Measurements from ENCODE around the gene SLC36A2. TPM values are rescaled to one million over a fixed set of nuclear protein-coding genes. Genes with fewer than 3 reads are reported as not detected.

SLC36A2 gene
- total and polyA plus RNA-seq, 5 experiments from 2014 or later = not detected

- DNase-seq (no peak), ATAC-seq (no peak)
- Mint-ChIP-seq H3K36me3 (no peaks in the 10 kb centered on the region), H3K9me3 (no peaks in the 10 kb centered on the region), H3K4me1 (peaks cover 0 to 1% (median 0%) of the 10 kb centered on the region in 4 donors), H3K27ac (no peak overlapping the region), H3K4me3 (no peak overlapping the region), H3K27me3 (peaks cover 4 to 13% (median 8%) of the 10 kb centered on the region in 5 donors)
- POLR2A ChIA-PET = no interaction called here
These were observed 52.2 kb downstream of the SLC36A2 start for GRCh38 chr5:151295138-151295537.

GRCh38 chr5:151293624-151294023 lies 53.7 kb downstream of the SLC36A2 start:
- DNase-seq (no peak), ATAC-seq (no peak)
- Mint-ChIP-seq H3K4me1 (peaks cover 0 to 1% (median 0%) of the 10 kb centered on the region in 4 donors), H3K27ac (no peak overlapping the region), H3K27me3 (peaks cover 4 to 9% (median 6%) of the 10 kb centered on the region in 5 donors), H3K9me3 (no peaks in the 10 kb centered on the region), H3K4me3 (no peak overlapping the region), H3K36me3 (no peaks in the 10 kb centered on the region)
- POLR2A ChIA-PET = no interaction called here

GRCh38 chr5:151288180-151288579 lies 59.2 kb downstream of the SLC36A2 start:
- DNase-seq (no peak), ATAC-seq (no peak)

GRCh38 chr5:151286246-151286645 lies 61.1 kb downstream of the SLC36A2 start:
- Mint-ChIP-seq H3K27me3 (peaks cover 0 to 2% (median 0%) of the 10 kb centered on the region in 5 donors), H3K9me3 (no peaks in the 10 kb centered on the region), H3K36me3 (no peaks in the 10 kb centered on the region), H3K27ac (no peak overlapping the region), H3K4me3 (no peak overlapping the region), H3K4me1 (peaks cover 0 to 2% (median 0%) of the 10 kb centered on the region in 4 donors)
- ATAC-seq (no peak), DNase-seq (no peak)
- POLR2A ChIA-PET = no interaction called here

More at GRCh38 chr5:151288180-151288579, 59.2 kb downstream of the SLC36A2 start:
- no peak overlapping the region for H3K27ac Mint-ChIP-seq
- H3K9me3 Mint-ChIP-seq = no peaks in the 10 kb centered on the region
- POLR2A ChIA-PET = no interaction called here
- H3K4me3 Mint-ChIP-seq = no peak overlapping the region
- no peaks in the 10 kb centered on the region for H3K36me3 Mint-ChIP-seq
- peaks cover 0 to 2% (median 0%) of the 10 kb centered on the region in 4 donors for H3K4me1 Mint-ChIP-seq
- peaks cover 0 to under 1% (median 0%) of the 10 kb centered on the region in 5 donors for H3K27me3 Mint-ChIP-seq

DNA sequence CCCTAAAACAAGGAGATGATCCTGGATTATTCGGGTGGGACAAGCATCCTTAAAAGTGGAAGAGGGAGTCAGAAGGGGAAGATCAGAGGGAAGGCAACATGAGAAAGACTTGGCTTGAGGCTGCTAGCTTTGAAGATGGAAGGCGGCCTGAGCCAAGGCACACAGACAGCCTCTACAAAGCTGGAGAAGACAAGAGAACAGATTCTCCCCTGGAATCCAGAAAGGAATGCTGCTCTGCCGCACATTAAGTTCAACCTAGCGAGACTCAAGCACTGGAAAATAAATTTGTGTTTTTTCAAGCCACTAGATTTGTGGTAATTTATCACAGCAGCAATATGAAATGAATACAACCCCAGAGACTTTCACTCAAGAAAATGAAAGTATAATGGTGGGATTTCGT lies 61.7 kb downstream of the SLC36A2 start:
- Mint-ChIP-seq H3K36me3 (no peaks in the 10 kb centered on the region), H3K4me1 (peaks cover 0 to 2% (median 0%) of the 10 kb centered on the region in 4 donors), H3K9me3 (no peaks in the 10 kb centered on the region), H3K27me3 (peaks cover 0 to 6% (median 0%) of the 10 kb centered on the region in 5 donors), H3K4me3 (no peak overlapping the region), H3K27ac (no peak overlapping the region)
- POLR2A ChIA-PET = no interaction called here
- no peak for ATAC-seq
- DNase-seq = no peak

DNA sequence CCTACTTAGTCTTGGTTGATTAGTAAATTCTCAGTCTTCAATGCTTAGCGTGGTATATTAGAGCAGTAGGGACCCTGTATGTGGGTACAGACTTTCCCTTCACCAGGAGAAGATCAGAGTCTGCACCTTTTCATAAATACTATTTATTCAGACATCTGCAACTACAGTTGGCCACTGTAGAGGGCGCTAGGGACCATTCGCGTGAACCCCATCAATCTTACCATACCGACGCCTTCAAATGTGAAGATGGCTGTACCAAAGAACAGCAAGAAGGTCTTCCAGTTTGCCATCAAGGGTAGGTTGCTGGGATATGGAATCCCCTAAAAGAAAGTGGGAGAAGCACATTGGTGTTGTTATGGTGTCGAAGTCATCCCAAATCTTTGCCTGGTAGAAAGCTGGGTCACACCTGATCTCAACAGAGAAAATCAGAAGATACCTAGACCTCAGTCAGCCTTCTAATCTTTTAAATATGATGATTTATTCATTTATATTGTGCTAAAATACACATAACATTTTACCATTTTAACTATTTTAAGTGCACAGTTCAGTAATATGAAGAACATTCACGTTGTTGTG lies 62.9 kb downstream of the SLC36A2 start:
- POLR2A ChIA-PET = no interaction called here

GRCh38 chr5:151283120-151283825 lies 64.1 kb downstream of the SLC36A2 start:
- Mint-ChIP-seq H3K9me3 (no peaks in the 10 kb centered on the region), H3K36me3 (peaks cover 0 to 3% (median 0%) of the 10 kb centered on the region in 3 donors), H3K4me3 (no peak overlapping the region), H3K27ac (no peak overlapping the region), H3K27me3 (peaks cover 0 to 6% (median 0%) of the 10 kb centered on the region in 5 donors), H3K4me1 (peaks cover 0 to 1% (median 0%) of the 10 kb centered on the region in 4 donors)
- POLR2A ChIA-PET = interaction anchor here (0.6 kb wide), 1 partner anchor 167 kb away, joined by 3 read pairs; no protein-coding TSS in a partner anchor
- DNase-seq (no peak), ATAC-seq (no peak)

More for the DNA sequence above, 62.9 kb downstream of the SLC36A2 start:
- peaks cover 0 to 6% (median 0%) of the 10 kb centered on the region in 5 donors for H3K27me3 Mint-ChIP-seq
- H3K36me3 Mint-ChIP-seq = peaks cover 0 to 3% (median 0%) of the 10 kb centered on the region in 3 donors
- DNase-seq = no peak
- H3K4me1 Mint-ChIP-seq = peaks cover 0 to 2% (median 0%) of the 10 kb centered on the region in 4 donors
- no peaks in the 10 kb centered on the region for H3K9me3 Mint-ChIP-seq
- H3K27ac Mint-ChIP-seq = no peak overlapping the region
- no peak for ATAC-seq
- H3K4me3 Mint-ChIP-seq = no peak overlapping the region

DNA sequence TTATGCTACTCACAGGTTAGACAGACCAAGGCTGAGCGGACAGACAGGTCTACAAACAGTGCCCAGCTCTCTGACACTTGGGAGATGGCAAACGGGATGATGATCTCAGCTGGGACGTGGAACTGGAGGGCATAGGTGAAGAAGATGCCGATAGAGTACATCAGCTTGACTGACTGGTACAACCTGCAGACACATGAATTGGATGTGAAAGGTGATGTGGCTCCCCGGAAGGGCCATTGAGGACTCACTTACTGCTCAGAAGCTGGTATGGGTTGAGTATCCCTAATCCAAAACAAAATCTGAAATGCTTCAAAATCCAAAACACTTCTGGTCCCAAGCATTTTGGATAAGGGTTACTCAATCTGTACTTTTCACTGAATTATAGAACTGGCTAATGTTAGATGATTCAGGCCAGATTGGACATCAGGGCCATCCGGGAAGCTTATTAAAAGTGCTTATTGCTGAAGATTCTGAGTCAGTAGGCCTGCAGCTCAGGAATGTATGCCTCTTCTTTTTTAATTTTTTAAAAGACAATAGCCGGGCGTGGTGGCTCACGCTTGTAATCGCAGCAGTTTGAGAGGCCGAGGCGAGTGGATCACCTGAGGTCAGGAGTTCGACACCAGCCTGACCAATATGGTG lies 66.2 kb downstream of the SLC36A2 start:
- Mint-ChIP-seq H3K4me3 (no peak overlapping the region), H3K27ac (no peak overlapping the region), H3K27me3 (peaks cover 0 to 6% (median 0%) of the 10 kb centered on the region in 5 donors), H3K9me3 (no peaks in the 10 kb centered on the region), H3K4me1 (no peaks in the 10 kb centered on the region), H3K36me3 (peaks cover 0 to 4% (median 0%) of the 10 kb centered on the region in 3 donors)
- POLR2A ChIA-PET = no interaction called here
- DNase-seq = no peak
- ATAC-seq = no peak

DNA sequence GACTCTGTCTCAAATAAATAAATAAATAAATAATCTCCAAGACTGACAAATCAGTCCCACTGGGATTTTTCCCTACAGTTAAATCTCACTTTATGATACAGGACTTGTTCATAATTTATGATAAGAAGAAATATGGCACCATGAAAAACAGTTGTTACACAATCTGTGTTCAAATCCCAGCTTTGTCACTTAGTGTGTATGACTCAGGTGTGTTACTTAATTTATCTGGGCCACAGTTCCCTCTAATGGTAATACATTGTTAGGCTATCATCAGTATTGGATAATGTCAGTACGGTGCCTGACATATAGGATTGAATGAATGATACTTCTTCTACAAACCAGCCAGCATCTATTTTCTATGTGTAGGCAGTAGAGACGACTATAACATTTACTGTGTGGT lies 66.9 kb downstream of the SLC36A2 start:
- POLR2A ChIA-PET = no interaction called here
- DNase-seq = no peak
- Mint-ChIP-seq H3K36me3 (peaks cover 0 to 4% (median 0%) of the 10 kb centered on the region in 3 donors), H3K27me3 (peaks cover 0 to 6% (median 0%) of the 10 kb centered on the region in 5 donors), H3K4me1 (no peaks in the 10 kb centered on the region), H3K4me3 (no peak overlapping the region), H3K27ac (no peak overlapping the region), H3K9me3 (no peaks in the 10 kb centered on the region)
- no peak for ATAC-seq

DNA sequence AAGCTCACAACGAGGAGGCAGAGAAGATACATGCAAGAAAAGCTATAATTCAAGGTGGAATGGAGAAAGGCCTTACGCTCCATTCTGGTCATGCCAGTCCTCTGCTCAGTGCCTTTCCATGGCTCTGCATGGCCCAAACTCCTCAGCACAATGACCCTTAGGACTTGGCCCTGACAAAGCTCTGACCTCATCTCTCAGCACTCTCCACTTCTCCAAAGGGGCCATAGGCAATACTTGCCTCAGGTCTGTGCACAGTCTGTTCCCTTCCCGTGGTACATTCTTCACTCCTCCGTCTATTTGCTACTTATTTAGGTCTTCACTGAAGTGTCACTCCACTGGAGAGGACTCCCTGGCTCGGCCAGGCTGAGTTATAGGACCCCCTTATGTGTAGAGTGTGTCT lies 68.5 kb downstream of the SLC36A2 start:
- Mint-ChIP-seq H3K4me3 (no peak overlapping the region), H3K4me1 (no peaks in the 10 kb centered on the region), H3K27me3 (peaks cover 0 to 6% (median 0%) of the 10 kb centered on the region in 5 donors), H3K27ac (no peak overlapping the region), H3K9me3 (no peaks in the 10 kb centered on the region), H3K36me3 (peaks cover 0 to 4% (median 0%) of the 10 kb centered on the region in 3 donors)
- DNase-seq = no peak
- no peak for ATAC-seq
- POLR2A ChIA-PET = no interaction called here

DNA sequence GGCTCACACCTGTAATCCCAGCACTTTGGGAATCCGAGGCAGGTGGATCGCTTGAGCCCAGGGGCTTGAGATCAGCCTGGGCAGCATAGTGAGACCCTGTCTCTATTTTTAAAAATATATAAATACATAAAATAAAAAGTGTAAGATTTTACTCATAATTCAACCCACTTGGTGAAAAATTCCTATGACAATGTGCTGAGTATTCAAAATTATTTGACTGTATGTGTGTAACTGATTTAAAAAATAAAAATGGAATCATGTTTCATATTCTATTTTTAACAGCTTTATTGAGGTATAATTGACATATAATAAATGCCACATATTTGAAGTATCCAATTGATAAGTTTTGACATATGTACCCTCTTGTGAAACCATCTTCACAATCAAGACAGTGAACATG lies 71.6 kb downstream of the SLC36A2 start:
- H3K4me3 Mint-ChIP-seq = no peak overlapping the region

DNA sequence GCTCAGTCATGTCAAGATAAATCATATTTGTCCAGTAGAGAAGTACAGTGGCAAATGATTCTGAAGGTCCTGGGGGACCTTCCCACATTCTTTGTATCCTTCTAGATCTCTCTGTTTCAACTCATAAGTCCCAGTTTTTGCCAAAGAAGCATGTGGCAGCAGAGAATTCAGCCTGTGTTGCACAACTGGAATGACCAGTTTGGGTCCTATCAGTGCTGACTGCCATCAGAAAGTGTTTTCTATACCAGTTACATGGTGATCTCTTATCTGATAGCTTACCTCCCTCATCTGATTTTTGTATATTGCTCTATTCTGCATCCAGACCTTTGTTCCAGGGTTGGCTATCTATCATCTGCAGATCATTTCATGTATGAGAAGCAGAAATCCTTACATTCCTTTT lies 72.7 kb downstream of the SLC36A2 start:
- no peaks in the 10 kb centered on the region for H3K27me3 Mint-ChIP-seq
- peaks cover 0 to 2% (median 0%) of the 10 kb centered on the region in 3 donors for H3K36me3 Mint-ChIP-seq
- no peak overlapping the region for H3K4me3 Mint-ChIP-seq
- H3K27ac Mint-ChIP-seq = no peak overlapping the region
- H3K4me1 Mint-ChIP-seq = no peaks in the 10 kb centered on the region
- H3K9me3 Mint-ChIP-seq = no peaks in the 10 kb centered on the region
- POLR2A ChIA-PET = no interaction called here
- DNase-seq = no peak
- ATAC-seq = no peak

More for the DNA sequence above, 71.6 kb downstream of the SLC36A2 start:
- no peaks in the 10 kb centered on the region for H3K4me1 Mint-ChIP-seq
- H3K9me3 Mint-ChIP-seq = no peaks in the 10 kb centered on the region
- H3K27me3 Mint-ChIP-seq = no peaks in the 10 kb centered on the region
- peak overlapping the region in 1 of 10 donors; percentile 40 for H3K27ac Mint-ChIP-seq
- POLR2A ChIA-PET = no interaction called here
- H3K36me3 Mint-ChIP-seq = peaks cover 0 to 4% (median 0%) of the 10 kb centered on the region in 3 donors
- ATAC-seq = no peak
- no peak for DNase-seq

GRCh38 chr5:151271336-151271735 lies 76.0 kb downstream of the SLC36A2 start:
- Mint-ChIP-seq H3K36me3 (peaks cover 12 to 30% (median 17%) of the 10 kb centered on the region in 3 donors), H3K27ac (no peak overlapping the region), H3K4me1 (no peaks in the 10 kb centered on the region), H3K4me3 (no peak overlapping the region), H3K27me3 (no peaks in the 10 kb centered on the region), H3K9me3 (no peaks in the 10 kb centered on the region)
- POLR2A ChIA-PET = no interaction called here
- DNase-seq = no peak
- no peak for ATAC-seq

Data from naive thymus-derived CD8-positive, alpha-beta T cell (primary cell).